Muscle of arm (tissue), 12 donors: ENCODE results near the gene RAB40A. TPM values are rescaled to one million over a fixed set of nuclear protein-coding genes. Genes with fewer than 3 reads are reported as not detected.
"Not testable (repeated sequence)": the region's sequence is repeated elsewhere in the genome, so short reads cannot be mapped to it uniquely, and the experiment has no call there.

ENCODE experiments used
- DNase-seq: peaks from one replicate; pipeline ENCODE4 v3.0.0-alpha.2; 2013
- polyA plus RNA-seq, 12 donors: library from polyadenylated mRNA; unstranded; fragments of 120-200 nt; gene quantifications; one replicate each; pipeline ENCODE4 v1.2.1, GENCODE V29; 2013; ENCODE audit not compliant: insufficient read length in 12 of 12

RAB40A gene
- polyA plus RNA-seq, 12 donors = 0.37 to 2.2 (median 0.78) TPM; not detected in 2

DNA sequence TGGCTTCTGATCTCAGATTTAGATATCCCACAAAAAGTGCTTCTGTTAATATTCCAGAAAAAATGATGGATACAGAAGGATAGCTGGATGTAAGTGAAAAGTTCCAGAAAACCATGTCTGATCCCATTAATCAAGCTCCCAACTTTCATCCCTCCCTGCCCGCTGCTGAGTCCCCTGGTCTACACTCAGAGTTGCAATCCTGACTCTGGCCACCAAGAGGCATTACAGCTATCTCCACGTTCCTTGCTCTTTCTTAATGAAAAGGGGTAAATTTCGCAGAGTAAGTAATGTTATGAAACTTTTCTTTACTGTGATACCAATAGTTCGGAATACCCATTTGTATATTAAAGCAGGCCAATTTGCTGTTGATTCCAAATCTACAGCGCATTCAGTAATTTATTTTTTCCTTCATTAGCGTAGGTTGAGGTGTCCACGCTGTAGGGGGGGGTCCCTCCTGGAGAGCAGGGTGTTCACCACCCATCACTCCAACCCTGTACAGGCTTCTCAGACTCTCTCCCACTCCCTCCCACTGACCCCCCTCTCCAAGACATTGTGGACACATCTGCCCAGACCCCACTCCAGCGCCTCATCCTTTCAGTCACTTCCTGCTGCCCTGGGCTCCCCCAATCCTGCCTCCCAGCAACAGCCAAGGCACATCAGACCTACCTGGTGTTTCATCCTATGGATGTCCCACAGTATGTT lies 55.1 kb downstream of the RAB40A start:
- peak; percentile 4 for DNase-seq

- no peak for DNase-seq
These were observed 58.1 kb downstream of the RAB40A start for GRCh38 chrX:103461156-103461555.

DNA sequence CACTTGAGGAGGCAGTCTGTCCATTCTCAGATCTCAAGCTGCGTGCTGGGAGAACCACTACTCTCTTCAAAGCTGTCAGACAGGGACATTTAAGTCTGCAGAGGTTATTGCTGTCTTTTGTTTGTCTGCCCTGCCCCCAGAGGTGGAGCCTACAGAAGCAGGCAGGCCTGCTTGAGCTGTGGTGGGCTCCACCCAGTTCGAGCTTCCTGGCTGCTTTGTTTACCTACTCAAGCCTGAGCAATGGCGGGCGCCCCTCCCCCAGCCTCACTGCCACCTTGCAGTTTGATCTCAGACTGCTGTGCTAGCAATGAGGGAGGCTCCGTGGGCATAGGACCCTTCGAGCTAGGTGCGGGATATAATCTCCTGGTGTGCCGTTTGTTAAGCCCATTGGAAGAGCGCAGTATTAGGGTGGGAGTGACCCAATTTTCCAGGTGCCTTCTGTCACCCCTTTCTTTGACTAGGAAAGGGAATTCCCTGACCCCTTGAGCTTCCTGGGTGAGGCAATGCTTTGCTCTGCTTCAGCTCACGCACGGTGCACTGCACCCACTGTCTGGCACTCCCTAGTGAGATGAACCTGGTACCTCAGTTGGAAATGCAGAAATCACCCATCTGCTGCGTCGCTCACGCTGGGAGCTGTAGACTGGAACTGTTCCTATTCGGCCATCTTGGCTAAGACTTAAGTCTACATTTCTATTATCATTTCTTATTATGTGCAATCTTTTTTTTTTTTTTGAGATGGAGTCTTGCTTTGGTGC lies 59.1 kb downstream of the RAB40A start:
- DNase-seq = not testable (repeated sequence)

DNA sequence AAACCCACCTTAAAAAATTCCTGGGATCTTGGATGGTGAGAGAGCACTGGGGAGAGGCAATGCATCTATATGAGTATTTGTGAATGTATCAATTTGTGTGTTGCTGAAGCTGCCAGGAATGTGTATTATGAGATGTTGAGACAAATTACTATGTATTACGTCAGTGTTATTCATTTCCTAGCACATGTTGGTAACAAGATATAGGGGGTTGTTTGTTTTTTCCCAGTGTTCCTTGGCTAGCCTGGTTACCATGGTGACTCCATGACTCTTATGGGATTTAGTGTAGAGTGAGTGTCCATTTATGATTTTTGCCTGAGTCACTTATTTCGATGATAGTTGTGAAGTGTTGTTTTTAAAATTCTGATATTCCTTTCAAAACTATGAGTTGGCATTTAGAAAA lies 65.6 kb downstream of the RAB40A start:
- DNase-seq = peak; percentile 12

Other genes starting within 250 kb of the RAB40A start
- 10 to 100 TPM in 2 of 12 donors, 1 to 10 TPM in 9, not detected in 1; 4.0 to 19.8 (median 6.1) TPM for gene TCEAL5, start 242.7 kb downstream of the RAB40A start, polyA plus RNA-seq
- gene BEX2, start 208.5 kb downstream of the RAB40A start, polyA plus RNA-seq = 10 to 100 TPM in 11 of 12 donors, not detected in 1; 26.5 to 76.0 (median 36.4) TPM
- 100 to 1,000 TPM in 11 of 12 donors, not detected in 1; 151 to 504 (median 303) TPM for gene TCEAL7, start 189.2 kb downstream of the RAB40A start, polyA plus RNA-seq
- gene TCEAL9, start 163.0 kb downstream of the RAB40A start, polyA plus RNA-seq = 100 to 1,000 TPM in 11 of 12 donors, not detected in 1; 124 to 237 (median 190) TPM
- 100 to 1,000 TPM in 11 of 12 donors, not detected in 1; 119 to 295 (median 156) TPM for gene BEX3, start 143.0 kb downstream of the RAB40A start, polyA plus RNA-seq
- gene TCEAL4, start 66.0 kb upstream of the RAB40A start, polyA plus RNA-seq = 100 to 1,000 TPM in 3 of 12 donors, 10 to 100 TPM in 8, not detected in 1; 79.3 to 190 (median 95.3) TPM
- gene TCEAL3, start 88.5 kb upstream of the RAB40A start, polyA plus RNA-seq = 10 to 100 TPM in 7 of 12 donors, 1 to 10 TPM in 4, not detected in 1; 9.3 to 27.6 (median 10.0) TPM
- 10 to 100 TPM in 11 of 12 donors, not detected in 1; 46.2 to 85.9 (median 66.4) TPM for gene TCEAL1, start 109.5 kb upstream of the RAB40A start, polyA plus RNA-seq
- 100 to 1,000 TPM in 11 of 12 donors, not detected in 1; 199 to 377 (median 286) TPM for gene MORF4L2, start 167.2 kb upstream of the RAB40A start, polyA plus RNA-seq
- gene TMEM31, start 191.4 kb upstream of the RAB40A start, polyA plus RNA-seq = 1 to 10 TPM in 3 of 12 donors, under 1 TPM in 7, not detected in 2; 0.43 to 2.5 (median 0.75) TPM